GM12873 (cell line): ENCODE measurements around the gene RINL.

ENCODE experiments used
- CTCF ChIP-seq: IDR thresholded peaks from 2 replicates; pipeline ENCODE4 v1.5.1; 2012; ENCODE audit warnings: low read depth, mild to moderate bottlenecking, moderate library complexity, low read length, control low read depth; ENCODE audit not compliant: insufficient read depth; ENCODE audit errors: missing control alignments

Gene RINL

GRCh38 chr19:38841787-38842438 lies 36.2 kb downstream of the RINL start:
- no peak for TF ChIP-seq CTCF

- no peak for TF ChIP-seq CTCF
Observed at GRCh38 chr19:38841180-38841766, 36.8 kb downstream of the RINL start.

GRCh38 chr19:38840583-38840968 lies 37.5 kb downstream of the RINL start:
- no peak for TF ChIP-seq CTCF

GRCh38 chr19:38839816-38840582 lies 38.1 kb downstream of the RINL start:
- TF ChIP-seq CTCF: no peak

GRCh38 chr19:38838986-38839761 lies 38.9 kb downstream of the RINL start:
- no peak for TF ChIP-seq CTCF

- TF ChIP-seq CTCF: no peak
Observed at GRCh38 chr19:38838208-38838985, 39.7 kb downstream of the RINL start.
